NCI-H1436 (cell line): ENCODE measurements around the gene AOPEP.

Experiments used
- DNase-seq: peaks from one replicate; lab custom pipeline; 2025; lab: John Stamatoyannopoulos, UW

AOPEP gene

GRCh38 chr9:95116002-95116807 lies 389.7 kb downstream of the AOPEP start:
- no peak for DNase-seq

- no peak for DNase-seq
Measured at GRCh38 chr9:95116808-95117204, 390.3 kb downstream of the AOPEP start.

GRCh38 chr9:95118596-95118995 lies 392.1 kb downstream of the AOPEP start:
- no peak for DNase-seq

GRCh38 chr9:95120781-95121370 lies 394.4 kb downstream of the AOPEP start:
- no peak for DNase-seq

- no peak for DNase-seq
Measured at GRCh38 chr9:95124582-95125367, 398.3 kb downstream of the AOPEP start.

GRCh38 chr9:95125652-95126051 lies 399.2 kb downstream of the AOPEP start:
- no peak for DNase-seq

GRCh38 chr9:95126739-95127138 lies 400.2 kb downstream of the AOPEP start:
- DNase-seq = no peak

GRCh38 chr9:95127249-95128176 lies 401.0 kb downstream of the AOPEP start:
- DNase-seq = no peak

- no peak for DNase-seq
Measured at GRCh38 chr9:95128177-95128524, 401.7 kb downstream of the AOPEP start.

- no peak for DNase-seq
Measured at GRCh38 chr9:95129476-95130291, 403.2 kb downstream of the AOPEP start.

- no peak for DNase-seq
Measured at GRCh38 chr9:95130484-95130883, 404.0 kb downstream of the AOPEP start.

- DNase-seq = peak; percentile 60
Measured at GRCh38 chr9:95131023-95131943, 404.8 kb downstream of the AOPEP start.

GRCh38 chr9:95132366-95133324 lies 406.1 kb downstream of the AOPEP start:
- peak; percentile 63 for DNase-seq

- DNase-seq = no peak
Measured at GRCh38 chr9:95133325-95133705, 406.8 kb downstream of the AOPEP start.

- no peak for DNase-seq
Measured at GRCh38 chr9:95134457-95134881, 408.0 kb downstream of the AOPEP start.

- no peak for DNase-seq
Measured at GRCh38 chr9:95135756-95136155, 409.3 kb downstream of the AOPEP start.
